ENCODE data around the gene ATOSB. TPM values are rescaled to one million over a fixed set of nuclear protein-coding genes. Genes with fewer than 3 reads are reported as not detected.

ATOSB gene
- total and polyA plus RNA-seq, 2 experiments from 2014 or later: 2.3 to 6.1 TPM

- H3K27me3 ChIP-seq (ENCODE audit: insufficient read depth): no peaks in the 10 kb centered on the region
- no peaks in the 10 kb centered on the region for H3K9me2 ChIP-seq (ENCODE audit: insufficient read depth)
- peaks cover 22% of the 10 kb centered on the region for H4K20me1 ChIP-seq (replicated peaks; ENCODE audit: insufficient read depth)
- H3K4me1 Mint-ChIP-seq: peaks cover 34% of the 10 kb centered on the region
- peaks cover 7% of the 10 kb centered on the region for H3F3A ChIP-seq (replicated peaks; ENCODE audit: low read depth)
- H3K27me3 Mint-ChIP-seq (ENCODE audit: insufficient read depth, low read depth, poor library complexity): peaks cover 11% of the 10 kb centered on the region
- no peak for TF ChIP-seq ZNF331 (CRISPR knock-in tag; IDR thresholded peaks at IDR 0.05; ENCODE audit: low read depth)
- TF ChIP-seq ZNF462 (CRISPR knock-in tag; IDR thresholded peaks at IDR 0.05): no peak
- no peak for TF ChIP-seq CREB1 (CRISPR knock-in tag; IDR thresholded peaks at IDR 0.05; ENCODE audit: low read depth)
- TF ChIP-seq NANOG (IDR thresholded peaks at IDR 0.05; ENCODE audit: borderline replicate concordance): no peak
- TF ChIP-seq CTCF (conservative IDR thresholded peaks at IDR 0.05; ENCODE audit: low read depth in 2 of 2): no peak
- 0 out of 3 replicates have a peak, but pooled peaks cover 2% of the 10 kb centered on the region for H3K9me3 Mint-ChIP-seq
- H3K4me3 Mint-ChIP-seq: no peak overlapping the region; the same call in 2 of the 3 replicates
- no peak overlapping the region for H3K27ac Mint-ChIP-seq
- peaks cover 48% of the 10 kb centered on the region for H3K79me2 ChIP-seq (replicated peaks; ENCODE audit: insufficient read depth)
- no peak overlapping the region for H3K4me2 ChIP-seq
- DNase-seq (ENCODE audit: low spot score) (no peak), ATAC-seq (no peak)
- no peak overlapping the region for H3K4me3 ChIP-seq
- H3K4me1 ChIP-seq (ENCODE audit: insufficient read depth): peaks cover 22% of the 10 kb centered on the region
- H3K36me3 ChIP-seq (ENCODE audit: insufficient read depth): peaks cover 3% of the 10 kb centered on the region; the same call in 1 of the 2 replicates
- no peak overlapping the region for H2AFZ ChIP-seq
- H3K27ac ChIP-seq (ENCODE audit: low read depth): no peak overlapping the region
- peaks cover 72% of the 10 kb centered on the region for H3K36me3 Mint-ChIP-seq (ENCODE audit: low read depth)
These were observed 41.5 kb downstream of the ATOSB start for GRCh38 chr9:35074141-35074540.

Data from GM23338 (cell line).